WERI-Rb-1 (cell line): Measurements from ENCODE around the gene DDI1.

Source experiments
- DNase-seq: peaks from one replicate; pipeline ENCODE4 v3.0.0-alpha.2; 2020
- H3K27ac ChIP-seq: fragments of 250-450 bp; sonication (Bioruptor Pico); 2 replicates; pipeline ENCODE4 v1.5.1; 2020; ENCODE audit warnings: mild to moderate bottlenecking, moderate library complexity
- H3K27me3 ChIP-seq: fragments of 250-450 bp; sonication (Bioruptor Pico); 2 replicates; pipeline ENCODE4 v1.5.1; 2021; ENCODE audit warnings: mild to moderate bottlenecking, low read depth, moderate library complexity; ENCODE audit not compliant: insufficient read depth, severe bottlenecking
- H3K36me3 ChIP-seq: fragments of 250-450 bp; sonication (Bioruptor Pico); 2 replicates; pipeline ENCODE4 v1.5.1; 2020; ENCODE audit warnings: mild to moderate bottlenecking, moderate library complexity
- H3K4me3 ChIP-seq: 2 replicates; pipeline ENCODE4 v1.5.1; 2011; ENCODE audit warnings: low read depth, mild to moderate bottlenecking, control low read depth, low read length
- H3K9me3 ChIP-seq: fragments of 250-450 bp; sonication (Bioruptor Pico); 2 replicates; pipeline ENCODE4 v1.5.1; 2021; ENCODE audit warnings: mild to moderate bottlenecking, moderate library complexity; ENCODE audit not compliant: severe bottlenecking
- TF ChIP-seq, protein P1 (sequence below): IDR thresholded peaks from 2 replicates; pipeline ENCODE4 v1.5.1; 2011; ENCODE audit warnings: low read depth, mild to moderate bottlenecking, control low read depth, inconsistent platforms, low read length

The DDI1 gene

DNA sequence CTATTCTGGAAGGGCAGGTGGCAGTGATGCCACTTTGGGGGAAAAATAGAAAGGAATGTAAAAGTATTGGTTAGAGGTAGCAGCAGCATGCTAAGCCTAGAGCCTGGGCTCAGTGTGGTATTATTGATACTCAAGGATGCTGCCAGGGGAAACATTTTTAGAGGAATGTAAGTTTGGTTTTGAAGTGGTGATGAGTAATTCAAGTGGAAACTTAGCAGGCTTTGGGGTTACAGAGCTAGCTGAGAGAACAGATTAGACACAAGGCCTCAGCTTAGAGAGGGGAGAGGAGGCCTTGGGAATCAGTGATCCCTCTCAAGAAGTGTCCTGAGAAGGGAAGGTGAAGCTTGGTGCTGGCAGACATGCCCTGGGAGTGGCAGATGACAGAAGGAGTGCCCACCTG, 32.9 kb upstream of the DDI1 start:
- no peak for DNase-seq
- Histone ChIP-seq H3K9me3 (no peaks in the 10 kb centered on the region), H3K36me3 (no peaks in the 10 kb centered on the region), H3K27ac (no peak overlapping the region), H3K27me3 (no peaks in the 10 kb centered on the region), H3K4me3 (no peak overlapping the region)
- TF ChIP-seq, protein P1, sequence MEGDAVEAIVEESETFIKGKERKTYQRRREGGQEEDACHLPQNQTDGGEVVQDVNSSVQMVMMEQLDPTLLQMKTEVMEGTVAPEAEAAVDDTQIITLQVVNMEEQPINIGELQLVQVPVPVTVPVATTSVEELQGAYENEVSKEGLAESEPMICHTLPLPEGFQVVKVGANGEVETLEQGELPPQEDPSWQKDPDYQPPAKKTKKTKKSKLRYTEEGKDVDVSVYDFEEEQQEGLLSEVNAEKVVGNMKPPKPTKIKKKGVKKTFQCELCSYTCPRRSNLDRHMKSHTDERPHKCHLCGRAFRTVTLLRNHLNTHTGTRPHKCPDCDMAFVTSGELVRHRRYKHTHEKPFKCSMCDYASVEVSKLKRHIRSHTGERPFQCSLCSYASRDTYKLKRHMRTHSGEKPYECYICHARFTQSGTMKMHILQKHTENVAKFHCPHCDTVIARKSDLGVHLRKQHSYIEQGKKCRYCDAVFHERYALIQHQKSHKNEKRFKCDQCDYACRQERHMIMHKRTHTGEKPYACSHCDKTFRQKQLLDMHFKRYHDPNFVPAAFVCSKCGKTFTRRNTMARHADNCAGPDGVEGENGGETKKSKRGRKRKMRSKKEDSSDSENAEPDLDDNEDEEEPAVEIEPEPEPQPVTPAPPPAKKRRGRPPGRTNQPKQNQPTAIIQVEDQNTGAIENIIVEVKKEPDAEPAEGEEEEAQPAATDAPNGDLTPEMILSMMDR: no peak

DNA sequence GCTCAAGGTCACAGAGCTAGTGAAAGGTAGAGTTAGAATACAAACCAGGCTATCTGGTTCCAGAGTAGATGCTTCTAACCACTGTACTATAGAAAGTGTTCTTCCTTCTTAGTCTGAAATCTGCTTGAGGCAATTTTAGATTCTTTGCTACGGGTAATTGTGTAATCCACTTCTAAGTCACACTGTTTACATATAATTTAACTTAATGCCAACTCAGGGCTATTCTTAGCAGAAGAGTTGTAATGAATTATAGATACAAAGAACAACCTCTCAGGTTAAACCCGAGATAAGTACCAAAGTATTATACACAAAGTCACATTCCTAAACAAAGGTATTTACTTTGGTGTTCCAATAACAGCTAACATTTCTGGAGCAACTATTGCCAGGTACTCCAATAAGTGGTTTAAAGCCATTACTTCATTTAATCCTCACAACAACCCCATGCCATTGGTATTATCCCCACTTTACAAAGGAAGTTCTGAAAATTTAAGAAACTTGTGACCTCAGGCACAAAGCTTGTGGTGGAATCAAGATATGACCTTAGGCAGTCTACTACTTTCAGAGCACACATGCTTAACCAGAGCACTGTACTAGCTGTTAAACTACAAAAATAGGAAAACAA, 31.1 kb upstream of the DDI1 start:
- H3K27ac ChIP-seq: no peak overlapping the region
- H3K27me3 ChIP-seq: no peaks in the 10 kb centered on the region
- H3K9me3 ChIP-seq: no peaks in the 10 kb centered on the region
- no peaks in the 10 kb centered on the region for H3K36me3 ChIP-seq
- no peak overlapping the region for H3K4me3 ChIP-seq
- no peak for DNase-seq
- TF ChIP-seq, protein P1: no peak

DNA sequence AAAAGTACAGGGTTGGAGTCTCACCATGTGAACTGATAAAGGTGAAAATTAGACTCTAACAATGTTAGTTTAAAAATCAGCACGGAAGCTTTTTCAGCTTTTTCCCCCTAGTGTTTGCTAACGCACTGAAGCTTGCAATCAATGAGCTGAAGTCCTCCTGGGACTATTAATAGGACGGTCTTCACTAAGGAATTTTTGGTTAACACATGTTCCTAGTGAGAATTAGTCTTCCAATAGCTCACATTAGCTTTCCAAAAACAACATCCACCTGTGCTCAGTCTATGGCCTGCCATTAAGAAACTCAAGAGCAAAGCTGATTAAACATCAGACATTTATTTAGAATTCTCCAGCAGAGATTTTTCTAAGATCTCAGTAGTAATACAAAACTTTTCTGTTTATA, 26.7 kb upstream of the DDI1 start:
- no peak overlapping the region for H3K4me3 ChIP-seq
- H3K36me3 ChIP-seq: no peaks in the 10 kb centered on the region
- H3K27ac ChIP-seq: no peak overlapping the region
- no peaks in the 10 kb centered on the region for H3K27me3 ChIP-seq
- no peak for DNase-seq
- no peaks in the 10 kb centered on the region for H3K9me3 ChIP-seq
- TF ChIP-seq, protein P1: no peak

DNA sequence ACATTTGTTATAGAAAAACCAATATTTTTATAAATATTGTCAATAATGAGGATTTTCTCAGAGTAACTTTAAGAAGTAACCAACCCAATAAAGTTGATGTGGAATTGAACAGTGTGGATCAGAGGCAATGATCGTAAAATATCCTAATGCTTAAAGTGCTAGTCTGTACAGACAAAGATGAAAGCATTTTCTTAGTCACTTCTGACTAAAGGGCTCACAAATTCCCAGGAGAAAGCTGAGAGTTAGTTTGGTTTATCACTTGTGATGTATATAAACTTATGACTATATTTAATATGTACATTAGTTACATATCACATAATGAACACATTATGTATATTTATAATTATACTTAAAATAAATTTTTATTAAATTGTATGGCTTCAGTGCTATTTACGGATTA, 25.4 kb upstream of the DDI1 start:
- Histone ChIP-seq H3K4me3 (no peak overlapping the region), H3K36me3 (no peaks in the 10 kb centered on the region), H3K27ac (no peak overlapping the region), H3K27me3 (no peaks in the 10 kb centered on the region), H3K9me3 (no peaks in the 10 kb centered on the region)
- TF ChIP-seq, protein P1: no peak
- no peak for DNase-seq

DNA sequence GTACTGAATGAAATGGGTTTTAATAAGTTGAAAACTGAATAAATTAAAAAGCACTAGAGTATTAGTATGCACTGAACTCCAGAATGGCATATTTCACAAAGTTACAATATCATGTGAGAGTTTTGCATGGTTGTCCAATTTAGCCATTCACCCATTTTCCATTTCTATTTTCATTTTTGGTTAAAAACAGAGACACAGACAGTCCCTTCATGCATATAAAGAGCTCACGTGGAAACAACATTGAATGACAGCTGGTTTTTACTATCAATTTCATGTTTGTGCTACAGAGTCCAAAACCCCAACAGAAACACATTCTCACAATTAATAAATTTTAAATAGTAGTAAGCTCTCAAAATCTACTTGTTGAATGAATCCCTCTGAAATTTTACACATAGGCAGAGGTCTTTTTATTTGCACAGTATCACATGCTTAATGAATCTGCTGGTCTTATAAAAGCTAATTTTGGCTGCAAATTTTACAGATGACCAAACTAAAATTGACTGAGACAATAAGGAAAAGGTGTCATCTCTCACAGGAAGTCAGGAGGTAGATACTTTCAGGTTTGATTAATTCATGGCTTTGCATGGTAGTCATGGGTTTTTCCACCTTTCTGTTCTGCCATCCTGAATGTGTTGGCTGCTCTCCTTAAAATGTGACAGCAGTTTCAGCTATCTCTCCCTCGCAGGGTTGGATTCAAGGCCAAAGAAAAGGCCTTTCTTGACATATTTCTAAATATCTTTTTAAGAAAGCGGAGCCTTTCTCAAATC, 20.6 kb upstream of the DDI1 start:
- Histone ChIP-seq H3K27ac (no peak overlapping the region), H3K9me3 (no peaks in the 10 kb centered on the region), H3K4me3 (no peak overlapping the region), H3K27me3 (no peaks in the 10 kb centered on the region), H3K36me3 (no peaks in the 10 kb centered on the region)
- TF ChIP-seq, protein P1: no peak
- DNase-seq: no peak
